GM19043 (cell line): ENCODE measurements around the gene TAOK3.
"Not testable (repeated sequence)": the region's sequence is repeated elsewhere in the genome, so short reads cannot be mapped to it uniquely, and the experiment has no call there.

Experiments
- ATAC-seq: cut with Tn5 transposase; IDR thresholded peaks from one replicate; pipeline ENCODE4 v1.9.1; 2021; ENCODE audit warnings: low read depth; ENCODE audit not compliant: unreplicated experiment

The TAOK3 gene

DNA sequence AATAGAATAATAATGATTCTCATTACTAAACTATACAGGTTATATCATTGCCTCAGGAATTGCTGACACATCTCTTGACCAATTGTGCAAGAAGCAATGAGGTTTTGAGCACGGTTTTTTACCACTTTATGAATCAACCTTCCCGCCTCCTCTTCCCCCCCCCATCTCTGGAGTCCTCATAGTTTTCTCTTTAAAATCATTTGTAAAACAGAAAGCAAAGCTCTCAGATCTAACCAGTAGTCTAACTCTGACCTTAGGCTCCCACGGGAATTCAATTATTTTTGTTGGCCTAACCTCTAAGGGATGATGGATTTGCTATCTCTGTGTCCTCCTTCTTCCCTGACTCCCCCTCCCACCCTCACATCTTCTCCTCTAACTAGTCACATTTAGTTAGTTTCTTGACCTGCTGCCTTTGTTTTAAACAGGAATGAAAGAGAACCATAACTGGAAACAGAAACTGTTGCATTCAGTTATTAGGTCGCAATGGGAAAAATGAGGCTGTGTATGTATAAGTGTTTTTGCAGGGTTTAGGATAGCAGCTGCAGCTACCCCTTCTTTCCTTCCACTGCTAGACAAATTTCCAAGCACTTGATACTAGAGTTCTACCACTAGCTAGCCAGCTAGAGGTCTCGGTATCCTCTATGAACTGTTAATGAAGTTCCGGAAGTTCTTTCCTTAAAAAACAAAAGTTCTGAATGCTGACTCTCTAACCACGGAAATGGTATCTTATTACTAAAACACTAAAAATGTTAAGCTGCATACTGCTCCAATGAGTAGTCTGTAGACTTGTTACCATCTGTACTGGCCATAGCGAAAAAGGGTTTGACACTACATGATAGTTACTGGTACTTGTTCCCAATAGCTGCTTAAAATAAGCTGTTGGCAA is 65.4 kb downstream of the TAOK3 start:
- ATAC-seq: peak; percentile 59

DNA sequence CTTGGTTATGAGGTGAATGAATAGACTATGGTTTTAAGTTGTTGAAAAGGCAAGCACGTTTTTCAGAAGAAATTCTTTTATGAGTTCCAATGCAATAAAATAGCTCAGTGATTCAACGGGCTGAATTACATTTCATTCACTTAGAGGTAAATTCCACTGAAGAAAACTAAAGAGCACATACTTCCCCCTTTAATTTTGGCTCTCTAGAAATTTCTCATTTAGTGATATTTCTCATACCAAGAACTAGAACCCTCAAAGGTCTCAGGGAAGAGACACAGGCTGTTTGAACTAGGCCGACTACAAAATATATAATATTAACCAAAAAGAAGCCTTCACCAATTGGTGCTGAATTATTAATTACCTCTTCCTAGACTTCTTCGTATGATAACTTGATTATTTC is 68.6 kb downstream of the TAOK3 start:
- no peak for ATAC-seq

DNA sequence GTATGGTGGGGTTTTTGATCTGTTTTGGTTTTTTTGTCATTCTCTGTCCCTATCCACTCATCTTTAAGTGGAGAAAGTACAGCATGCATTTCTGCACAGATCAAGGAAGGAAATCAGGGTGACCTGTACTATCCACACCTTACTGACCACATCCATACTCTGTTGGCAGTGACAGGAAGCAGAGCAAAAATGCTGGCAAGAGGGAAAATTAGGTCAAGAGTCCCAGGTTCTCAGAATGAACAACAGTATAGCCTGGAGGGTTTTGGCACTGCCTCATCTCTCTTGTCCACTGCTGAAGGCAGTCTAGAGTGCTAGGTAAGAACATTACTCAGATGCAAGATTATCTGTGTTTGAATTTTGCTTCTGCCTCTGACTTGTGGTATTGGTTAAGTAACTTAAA is 70.7 kb downstream of the TAOK3 start:
- ATAC-seq: no peak

DNA sequence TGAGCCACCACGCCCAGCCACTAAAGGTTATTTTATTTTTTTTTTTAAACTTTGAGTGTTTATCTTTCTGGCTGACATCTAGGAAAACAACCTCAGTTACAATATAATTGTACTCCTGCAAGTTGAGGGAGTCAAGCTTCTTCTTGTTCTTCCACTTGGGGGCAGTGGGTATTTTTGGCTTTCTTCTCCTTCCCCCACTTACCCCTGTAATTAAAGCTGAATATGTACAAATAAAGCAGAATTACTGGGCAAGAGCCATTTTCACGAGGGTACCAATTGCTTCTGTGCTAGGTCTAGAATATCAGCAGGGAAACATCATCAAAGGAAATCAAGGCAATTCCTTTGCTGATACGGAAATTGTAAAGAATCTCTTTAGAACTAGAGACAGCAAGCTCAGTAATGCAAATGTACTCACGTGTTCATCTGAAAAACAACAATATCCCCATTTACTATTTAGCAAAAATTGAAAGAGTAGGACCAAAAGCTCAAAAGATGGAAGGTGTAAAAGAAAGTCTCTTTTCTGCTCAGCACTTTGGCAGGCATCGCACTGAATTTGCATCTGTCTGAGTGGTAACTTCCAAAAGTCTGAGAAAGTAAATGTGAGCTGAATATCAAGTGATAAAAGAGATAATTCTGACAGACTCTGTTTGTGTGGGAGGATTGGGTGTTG is 72.8 kb downstream of the TAOK3 start:
- ATAC-seq: no peak

DNA sequence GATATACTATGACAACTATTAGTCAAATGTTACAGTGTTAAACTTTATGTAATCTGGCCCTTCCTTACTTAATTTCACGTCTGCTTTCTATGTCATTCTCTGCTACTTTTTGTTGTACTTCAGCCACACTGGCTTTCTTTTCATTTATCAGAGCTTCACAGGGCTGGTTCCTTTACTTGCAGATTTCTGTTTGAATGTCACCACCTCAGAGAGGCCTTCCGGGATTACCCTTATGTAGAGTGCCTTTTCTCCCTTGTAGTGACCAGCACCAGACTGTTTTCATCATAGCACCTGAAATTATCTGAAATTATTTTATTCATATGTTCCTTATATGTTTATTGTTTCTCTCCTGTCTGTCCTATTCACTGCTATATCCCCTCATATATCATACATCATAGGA is 75.4 kb downstream of the TAOK3 start:
- ATAC-seq: no peak

DNA sequence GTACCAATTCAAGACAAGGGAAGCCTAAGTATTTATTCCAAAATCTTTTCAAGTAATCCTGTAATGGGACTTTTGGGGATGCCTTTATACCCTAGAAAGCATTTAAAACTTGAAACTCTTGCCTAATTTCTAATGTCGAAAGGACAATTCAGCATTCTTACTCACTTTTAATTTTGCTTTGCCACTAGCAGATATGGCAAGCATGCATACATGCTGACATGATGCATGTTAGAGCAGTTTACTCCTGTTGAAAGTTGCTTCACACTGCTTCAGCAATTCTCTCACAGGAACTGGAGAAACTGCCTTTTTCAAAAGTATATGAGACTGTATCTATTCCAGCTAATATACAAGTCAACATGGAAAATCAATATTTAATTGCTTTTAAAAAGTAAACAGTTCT is 79.9 kb downstream of the TAOK3 start:
- ATAC-seq: no peak

DNA sequence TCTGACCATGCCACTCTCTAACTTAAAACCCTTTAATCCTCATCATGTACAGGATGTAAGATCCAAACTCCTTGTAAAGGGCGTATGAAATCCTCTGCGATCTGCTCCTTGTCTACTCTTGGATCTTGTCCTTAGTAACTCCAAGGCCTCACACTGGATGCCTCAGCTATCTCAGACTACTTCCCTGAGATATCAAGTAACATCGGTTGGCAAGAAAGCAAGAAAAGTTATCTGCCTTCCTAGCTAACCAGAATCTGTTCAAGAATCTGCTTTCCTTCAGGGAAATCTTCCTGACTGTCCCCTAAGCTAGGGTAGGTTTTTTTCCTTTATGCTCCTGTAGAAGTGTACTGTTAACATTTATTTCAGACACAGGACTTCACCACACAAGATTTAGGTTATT is 82.6 kb downstream of the TAOK3 start:
- ATAC-seq: no peak

DNA sequence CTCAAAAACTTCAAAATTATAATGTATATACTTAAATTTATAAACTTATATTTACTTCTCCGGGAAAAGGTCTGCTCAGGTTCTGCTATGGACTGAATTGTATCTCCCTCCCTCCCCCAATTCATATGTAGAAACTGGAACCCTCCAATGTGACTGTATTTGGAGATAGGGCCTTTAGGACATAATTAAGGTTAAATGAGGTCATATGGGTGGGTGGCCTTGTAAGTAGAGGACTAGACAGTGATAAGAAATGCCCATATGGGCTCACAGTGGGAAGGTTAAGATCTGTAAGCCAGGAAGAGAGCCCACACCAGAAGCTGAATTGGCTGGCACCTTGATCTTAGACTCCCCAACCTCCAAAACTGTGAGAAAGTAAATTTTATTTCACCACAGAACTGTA is 84.5 kb downstream of the TAOK3 start:
- ATAC-seq: no peak

DNA sequence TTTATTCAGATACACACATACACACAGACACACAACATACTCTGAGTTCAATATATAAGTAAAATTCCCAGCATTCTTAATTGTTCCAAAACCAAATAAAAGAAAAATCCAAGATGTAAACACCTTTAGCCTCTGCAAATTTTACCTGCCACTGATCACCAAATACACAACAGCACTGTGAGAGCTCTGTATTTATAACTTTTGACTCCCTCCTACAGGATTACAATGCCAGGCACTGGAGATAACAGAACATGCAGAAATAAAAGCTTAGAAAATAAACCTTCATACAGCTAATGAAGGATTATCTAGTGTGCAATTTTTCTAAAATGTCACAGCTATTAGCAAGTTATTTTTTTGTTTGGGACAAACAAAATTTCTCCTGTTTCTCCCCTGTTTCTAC is 85.0 kb downstream of the TAOK3 start:
- ATAC-seq: no peak

DNA sequence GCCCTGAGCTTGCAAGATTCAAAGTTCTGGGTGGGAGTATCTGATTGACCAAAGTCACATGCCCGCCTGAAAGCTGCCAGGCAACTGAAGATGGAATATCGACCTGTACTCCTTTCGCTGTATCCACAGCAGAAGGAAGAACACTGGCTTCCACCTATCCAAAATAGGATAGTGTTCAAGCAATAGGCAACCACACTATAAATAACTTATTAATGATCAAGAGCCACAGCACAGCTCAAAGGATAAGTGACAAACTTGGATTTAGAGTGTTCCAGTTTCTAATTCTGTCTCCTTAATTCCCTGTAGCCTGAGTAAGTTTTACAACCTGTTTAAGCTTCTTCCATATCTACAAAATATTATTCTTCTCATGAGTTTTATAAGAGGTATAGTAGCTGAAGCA is 89.9 kb downstream of the TAOK3 start:
- ATAC-seq: no peak

DNA sequence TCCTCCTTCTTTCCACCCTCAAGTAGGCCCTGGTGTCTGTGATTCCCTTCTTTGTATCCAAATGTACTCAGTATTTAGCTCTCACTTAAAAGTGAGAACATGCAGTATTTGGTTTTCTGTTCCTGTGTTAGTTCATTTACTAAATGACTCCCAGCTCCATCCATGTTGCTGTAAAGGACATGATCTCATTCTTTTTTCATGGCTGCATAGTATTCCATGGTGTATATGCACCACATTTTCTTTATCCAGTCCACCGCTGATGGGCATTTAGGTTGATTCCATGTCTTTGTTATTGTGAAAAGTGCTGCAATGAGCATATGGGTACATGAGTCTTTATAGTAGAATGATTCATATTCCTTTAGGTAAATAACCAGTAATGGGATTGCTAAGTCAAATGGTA is 94.4 kb downstream of the TAOK3 start:
- not testable (repeated sequence) for ATAC-seq

DNA sequence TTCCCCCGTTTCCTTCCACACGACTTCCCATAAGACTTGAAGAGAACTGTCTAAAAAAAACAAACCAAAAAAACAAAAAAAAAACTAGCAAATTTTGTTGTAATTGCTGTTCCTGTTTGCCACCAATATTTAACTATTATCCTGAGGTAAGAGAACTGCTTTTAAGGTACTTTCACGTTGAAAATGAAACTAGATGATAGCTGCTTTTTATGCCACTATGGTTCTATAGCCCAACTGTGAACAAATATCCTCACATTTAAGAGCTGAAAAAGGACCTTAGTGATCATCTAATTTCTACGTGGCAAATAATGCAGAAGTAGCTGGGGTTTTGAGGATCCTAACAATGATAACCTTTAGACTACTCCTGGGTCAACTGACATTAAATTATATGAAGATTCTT is 98.6 kb downstream of the TAOK3 start:
- ATAC-seq: no peak

DNA sequence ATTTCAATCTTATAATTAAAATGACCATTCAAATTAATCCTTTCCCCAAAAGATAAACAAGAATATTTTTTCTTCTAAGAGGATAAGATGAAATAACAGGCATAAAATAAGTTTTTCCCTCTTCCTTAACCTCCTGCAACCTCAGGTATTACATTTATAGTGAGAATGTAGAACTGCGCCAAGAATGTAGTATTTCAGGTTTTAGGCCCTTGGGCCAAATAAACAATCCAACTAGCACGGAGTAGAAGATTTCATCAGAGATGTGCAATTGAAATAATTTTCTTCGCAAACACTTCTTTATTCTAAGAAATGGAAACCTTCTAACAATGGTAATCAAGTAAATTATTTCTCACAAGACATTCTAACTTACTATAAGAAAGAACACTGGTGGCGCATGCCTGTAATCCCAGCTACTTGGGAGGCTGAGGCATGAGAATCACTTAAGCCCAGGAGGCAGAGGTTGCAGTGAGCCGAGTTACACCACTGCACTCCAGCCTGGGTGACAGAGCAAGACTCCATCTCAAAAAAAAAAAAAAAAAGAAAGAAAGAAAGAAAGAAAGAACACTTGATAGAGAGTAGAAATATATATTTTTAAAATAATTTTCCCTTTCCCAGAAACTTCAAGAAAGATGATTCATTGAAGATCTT is 100.8 kb downstream of the TAOK3 start:
- no peak for ATAC-seq

DNA sequence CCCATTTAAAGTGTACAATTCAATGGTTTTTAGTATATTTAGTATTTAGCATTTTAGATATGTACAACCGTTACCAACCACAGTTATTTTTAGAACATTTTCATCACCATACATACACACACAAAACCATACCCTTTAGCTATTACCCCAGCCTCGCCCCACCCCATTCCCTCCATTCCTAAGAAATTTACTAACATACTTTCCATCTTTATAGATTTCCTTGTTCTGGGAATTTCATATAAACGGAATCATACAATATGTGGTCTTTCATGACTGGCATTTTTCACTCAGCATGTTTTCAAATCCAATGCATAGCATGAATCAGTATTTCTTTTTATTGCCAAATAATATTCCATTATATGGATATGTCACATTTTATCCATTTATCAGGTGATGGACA is 101.5 kb downstream of the TAOK3 start:
- no peak for ATAC-seq

DNA sequence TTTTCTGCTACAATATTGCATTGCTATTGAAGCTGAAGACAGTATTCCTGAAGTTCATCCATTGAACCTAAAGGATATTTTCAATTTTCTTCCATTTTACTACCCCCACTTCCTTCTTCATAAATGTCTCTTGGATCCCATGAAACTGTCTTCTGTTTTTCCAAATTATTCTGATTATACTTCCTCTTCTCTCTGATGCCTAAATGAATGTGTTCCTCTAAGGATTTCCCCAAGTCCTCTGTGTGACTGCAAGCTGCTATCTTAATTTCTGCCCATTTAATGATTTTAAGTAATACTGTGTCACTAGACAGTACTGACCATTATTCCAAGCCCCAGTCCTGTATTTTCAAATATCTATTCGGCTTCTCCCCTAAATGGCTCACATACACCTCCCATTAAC is 102.9 kb downstream of the TAOK3 start:
- ATAC-seq: no peak

DNA sequence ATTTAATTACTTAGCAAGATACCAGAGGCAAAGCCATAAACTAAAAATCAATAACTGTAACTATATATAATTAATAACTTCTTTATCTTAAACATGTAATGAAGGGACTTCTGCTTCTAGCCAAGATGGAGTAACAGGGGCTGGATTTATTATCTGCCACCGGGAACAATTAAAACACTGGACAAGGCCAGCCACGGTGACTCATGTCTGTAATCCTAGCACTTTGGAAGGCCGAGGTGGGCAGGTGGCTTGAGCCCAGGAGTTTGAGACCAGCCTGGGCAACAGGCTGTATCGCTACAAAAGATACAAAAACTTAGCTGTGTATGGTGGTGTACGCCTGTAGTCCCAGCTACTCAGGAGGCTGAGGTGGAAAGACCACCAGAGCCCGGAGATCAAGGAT is 113.6 kb downstream of the TAOK3 start:
- ATAC-seq: no peak

DNA sequence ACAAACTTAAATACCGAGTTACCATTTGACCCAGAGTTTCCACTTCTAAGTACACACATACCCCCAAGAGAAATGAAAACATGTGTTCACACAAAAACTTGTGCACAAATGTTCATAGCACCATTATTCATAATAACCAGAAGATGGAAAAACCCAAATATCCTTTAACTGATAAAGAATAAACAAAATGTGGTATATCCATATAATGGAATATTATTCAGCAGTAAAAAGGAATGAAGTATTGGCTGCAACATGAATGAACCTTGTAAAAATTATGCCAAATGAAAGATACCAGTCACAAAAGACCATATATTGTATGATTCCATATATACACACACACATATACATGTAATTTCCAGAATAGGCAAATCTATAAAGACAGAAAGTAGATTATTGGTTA is 116.4 kb downstream of the TAOK3 start:
- no peak for ATAC-seq

DNA sequence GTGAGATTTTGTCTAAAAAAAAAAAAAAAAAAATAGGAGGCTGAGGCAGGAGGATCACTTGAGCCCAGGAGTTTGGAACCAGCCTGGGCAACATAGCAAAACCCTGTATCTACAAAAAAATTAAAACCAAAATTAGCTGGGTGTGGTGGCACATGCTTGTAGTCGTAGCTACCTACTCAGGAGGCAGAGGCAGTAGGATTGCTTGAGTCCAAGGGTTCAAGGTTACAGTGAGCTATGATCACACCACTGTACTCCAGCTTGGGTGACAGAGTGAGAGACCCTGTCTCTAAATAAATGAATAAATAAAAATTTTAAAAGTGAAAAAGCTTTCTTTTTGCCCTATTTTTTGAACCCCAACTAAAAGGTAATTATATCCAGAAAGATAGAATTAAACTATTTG is 123.2 kb downstream of the TAOK3 start:
- no peak for ATAC-seq

DNA sequence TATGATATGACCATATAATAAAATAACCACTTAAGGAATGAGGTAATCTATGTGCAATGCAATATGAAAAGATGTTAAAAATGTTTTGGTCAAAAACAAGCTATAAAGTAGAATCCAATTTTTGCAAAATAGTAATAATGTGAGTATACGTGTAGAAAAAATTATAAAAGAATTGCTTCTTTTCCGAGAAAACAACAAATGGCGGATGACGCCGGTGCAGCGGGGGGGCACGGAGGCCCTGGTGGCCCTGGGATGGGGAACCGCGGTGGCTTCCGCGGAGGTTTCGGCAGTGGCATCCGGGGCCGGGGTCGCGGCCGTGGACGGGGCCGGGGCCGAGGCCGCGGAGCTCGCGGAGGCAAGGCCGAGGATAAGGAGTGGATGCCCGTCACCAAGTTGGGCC is 126.8 kb downstream of the TAOK3 start:
- ATAC-seq: not testable (repeated sequence)

DNA sequence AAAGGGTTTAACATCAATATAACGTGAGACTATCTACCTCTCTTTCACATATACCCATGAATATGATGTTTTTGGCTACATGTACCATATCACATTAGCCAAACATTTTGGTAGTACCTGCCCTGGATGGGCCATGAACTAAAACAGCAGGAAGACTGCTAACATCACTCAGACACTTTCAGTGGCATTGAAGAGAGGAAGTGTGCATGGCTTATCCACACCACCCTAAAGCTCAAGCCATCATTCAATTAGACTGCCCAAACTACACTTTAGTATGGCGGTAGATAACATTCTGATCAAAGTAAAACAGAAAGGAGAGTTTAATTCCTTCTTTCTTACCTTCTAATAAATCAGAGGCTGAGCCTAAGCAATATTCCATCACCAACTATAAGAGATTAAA is 133.8 kb downstream of the TAOK3 start:
- peak; percentile 64 for ATAC-seq

DNA sequence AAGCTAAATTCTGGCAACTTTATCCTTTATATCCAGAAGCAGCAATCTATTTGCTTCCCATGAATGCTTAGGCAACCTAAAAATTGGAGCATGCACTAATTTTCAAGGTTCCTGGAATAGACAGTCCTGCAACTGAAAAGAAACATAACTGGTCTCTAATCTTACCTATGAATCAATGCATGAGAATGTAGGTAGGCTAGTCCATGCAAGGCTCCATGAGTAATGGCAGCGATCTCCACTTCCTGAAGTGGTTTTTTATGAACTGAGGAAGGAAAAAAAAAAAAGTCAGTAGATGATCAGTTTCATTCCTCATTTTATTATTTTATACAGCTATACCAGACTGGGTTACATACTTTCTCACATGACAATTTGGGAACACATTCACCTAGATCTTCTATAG is 134.8 kb downstream of the TAOK3 start:
- ATAC-seq: no peak
